Measurements from ENCODE around the gene NPAS3.

Gene NPAS3

DNA sequence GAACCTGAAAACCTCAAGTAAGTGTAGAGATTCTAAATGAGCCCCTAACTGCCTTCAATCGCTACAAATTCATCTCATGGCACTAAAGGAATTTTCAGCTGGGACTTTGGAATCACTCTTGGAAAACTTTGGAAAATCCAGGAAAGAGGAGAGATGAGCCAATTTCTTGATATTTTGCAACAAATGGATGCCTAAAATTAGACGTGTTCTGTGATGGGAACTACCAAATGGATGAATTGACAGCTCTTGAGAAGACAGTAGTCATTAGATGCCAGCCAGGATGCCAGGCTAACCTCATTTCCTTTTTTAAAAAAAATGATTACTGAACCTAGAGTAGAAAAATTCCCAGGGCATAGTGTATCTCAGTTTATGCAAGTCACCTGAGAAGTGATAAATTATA, 78.3 kb downstream of the NPAS3 start:
- DNase-seq, result no peak

DNA sequence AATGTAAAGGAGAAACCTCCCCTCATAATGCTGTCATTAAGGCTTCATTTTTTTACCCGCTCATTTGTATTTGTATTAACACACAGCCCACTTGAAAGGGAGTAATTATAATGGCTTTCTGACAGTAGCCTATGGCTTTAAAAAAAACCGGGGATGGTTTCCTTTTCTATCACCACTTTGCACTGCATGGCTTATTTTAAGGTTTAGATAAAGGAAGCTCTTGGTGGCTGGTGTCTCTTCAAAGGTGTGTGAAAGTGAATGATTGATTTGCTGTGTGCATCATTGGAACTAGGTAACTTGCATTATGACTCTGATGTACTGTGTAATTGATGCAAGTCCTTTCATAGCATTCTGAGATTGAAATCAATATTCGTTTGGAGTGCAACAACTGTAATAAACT, 80.7 kb downstream of the NPAS3 start:
- no peak for DNase-seq

GRCh38 chr14:33026850-33027430, 88.3 kb downstream of the NPAS3 start:
- DNase-seq, result no peak

- no peak for DNase-seq
Observed at GRCh38 chr14:33029511-33029910, 90.8 kb downstream of the NPAS3 start.

GRCh38 chr14:33030386-33030785, 91.7 kb downstream of the NPAS3 start:
- DNase-seq, result no peak

DNA sequence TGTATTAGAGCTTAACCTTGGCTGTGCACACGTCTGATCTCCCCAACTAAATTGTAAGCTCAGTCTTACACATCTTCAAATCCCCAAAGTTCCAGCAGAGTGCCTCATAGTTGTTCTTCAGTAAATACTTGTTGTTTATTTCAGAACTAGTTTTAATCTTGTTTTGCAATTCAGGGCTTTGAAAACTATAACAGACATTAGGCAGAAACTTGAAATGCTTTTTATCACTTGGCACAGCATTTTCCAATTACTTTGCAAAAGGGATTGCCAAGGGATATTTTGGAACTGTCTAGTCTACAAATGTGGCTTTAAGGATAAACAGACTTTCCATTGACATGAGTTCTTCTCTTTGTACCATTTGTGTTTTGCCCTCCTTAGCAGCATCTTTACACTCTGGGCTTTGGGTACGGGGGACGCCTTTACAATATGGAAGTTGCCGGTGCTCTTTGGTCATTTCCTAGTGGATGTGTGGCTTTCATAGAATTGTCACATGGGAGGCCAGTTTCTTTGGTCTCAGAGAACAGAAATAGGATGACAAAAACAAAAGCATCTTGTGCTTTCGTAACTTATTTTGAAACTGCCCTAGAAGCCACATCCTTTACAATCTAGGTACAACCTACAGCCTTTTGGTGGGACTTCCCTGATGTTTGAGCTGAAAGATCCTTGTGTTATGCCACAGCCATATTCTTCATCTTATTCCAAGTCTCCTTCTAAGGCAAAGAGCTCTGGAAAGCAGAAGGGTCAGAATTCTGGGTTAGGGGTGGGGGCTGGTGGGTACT, 96.9 kb downstream of the NPAS3 start:
- no peak for DNase-seq

- DNase-seq, result no peak
Observed at GRCh38 chr14:33039311-33039710, 100.6 kb downstream of the NPAS3 start.

GRCh38 chr14:33040372-33041140, 101.9 kb downstream of the NPAS3 start:
- no peak for DNase-seq

- no peak for DNase-seq
Observed at GRCh38 chr14:33042591-33042990, 103.9 kb downstream of the NPAS3 start.

DNA sequence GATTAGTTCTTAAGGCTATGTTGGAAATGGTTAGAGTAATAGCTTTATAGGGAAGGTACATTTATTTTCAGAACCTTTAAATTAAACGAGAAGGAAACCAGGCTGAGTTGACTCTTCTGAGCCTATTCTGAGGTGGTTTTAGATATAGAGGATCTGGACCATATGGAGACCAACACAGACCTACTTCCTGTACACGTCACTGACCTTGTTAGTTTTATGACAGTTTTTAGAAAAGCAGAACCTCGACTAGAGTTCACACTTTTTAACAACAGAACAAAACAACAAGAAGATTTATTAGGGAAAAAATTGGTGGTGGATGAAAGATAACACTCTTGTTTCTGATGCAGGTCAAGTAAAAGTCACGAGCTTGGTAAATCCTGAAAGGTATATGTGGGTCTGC, 107.1 kb downstream of the NPAS3 start:
- no peak for DNase-seq

DNA sequence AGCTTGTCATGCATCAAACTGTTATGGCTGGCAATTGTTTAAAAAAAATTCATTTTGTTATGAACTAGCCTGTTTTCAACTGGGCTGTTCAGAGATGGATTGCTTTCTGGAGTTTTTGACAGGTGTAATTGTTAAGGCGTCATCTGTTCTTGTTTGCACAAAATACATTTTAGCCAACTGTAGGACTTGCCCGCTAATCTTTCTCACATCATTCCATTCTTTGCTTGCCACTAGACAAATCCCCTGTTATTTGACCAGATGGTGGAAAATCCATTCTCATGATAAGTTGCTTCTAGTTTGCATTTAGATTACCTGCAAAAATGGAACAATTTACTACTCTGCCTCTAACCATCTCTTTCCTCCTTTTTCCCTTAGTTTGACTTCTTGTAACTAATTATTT, 114.3 kb downstream of the NPAS3 start:
- DNase-seq, result no peak

DNA sequence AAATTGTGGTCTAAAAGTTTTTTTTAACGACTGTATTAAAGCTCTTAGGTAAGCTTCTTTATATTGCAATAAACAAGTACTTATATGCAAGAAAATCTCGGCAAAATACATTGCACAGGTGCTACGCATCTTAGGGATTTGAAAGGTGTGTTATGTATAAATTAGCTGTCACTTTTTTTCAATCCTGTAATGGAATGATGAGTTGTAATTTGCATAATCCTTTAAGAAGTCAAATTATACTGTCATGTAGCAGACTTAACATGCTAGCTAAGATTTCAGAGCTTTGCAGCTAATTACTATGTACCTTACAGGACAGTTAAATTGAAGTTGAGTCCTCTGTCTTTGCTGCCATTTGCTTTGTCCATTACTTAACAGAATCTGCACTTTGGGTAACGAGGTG, 117.5 kb downstream of the NPAS3 start:
- DNase-seq, result no peak

DNA sequence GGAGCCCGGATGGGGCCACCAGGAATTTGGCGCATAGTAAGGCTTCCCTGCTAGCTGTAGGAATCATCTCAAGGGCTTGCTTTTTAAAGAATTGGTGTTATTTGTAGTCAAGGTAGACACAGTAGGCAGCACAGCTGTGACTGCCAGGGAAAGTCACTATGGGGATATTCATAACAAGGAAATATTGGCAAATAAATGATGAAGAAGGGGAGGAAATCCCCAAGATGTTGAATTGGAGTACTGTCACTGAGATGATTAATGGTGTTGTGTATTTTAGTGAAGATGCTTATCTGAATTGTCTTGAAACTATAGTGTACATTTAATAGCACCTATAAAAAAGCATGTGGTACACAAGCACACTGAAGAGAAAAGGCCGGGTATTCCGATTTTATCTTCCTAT, 118.9 kb downstream of the NPAS3 start:
- DNase-seq, result no peak

DNA sequence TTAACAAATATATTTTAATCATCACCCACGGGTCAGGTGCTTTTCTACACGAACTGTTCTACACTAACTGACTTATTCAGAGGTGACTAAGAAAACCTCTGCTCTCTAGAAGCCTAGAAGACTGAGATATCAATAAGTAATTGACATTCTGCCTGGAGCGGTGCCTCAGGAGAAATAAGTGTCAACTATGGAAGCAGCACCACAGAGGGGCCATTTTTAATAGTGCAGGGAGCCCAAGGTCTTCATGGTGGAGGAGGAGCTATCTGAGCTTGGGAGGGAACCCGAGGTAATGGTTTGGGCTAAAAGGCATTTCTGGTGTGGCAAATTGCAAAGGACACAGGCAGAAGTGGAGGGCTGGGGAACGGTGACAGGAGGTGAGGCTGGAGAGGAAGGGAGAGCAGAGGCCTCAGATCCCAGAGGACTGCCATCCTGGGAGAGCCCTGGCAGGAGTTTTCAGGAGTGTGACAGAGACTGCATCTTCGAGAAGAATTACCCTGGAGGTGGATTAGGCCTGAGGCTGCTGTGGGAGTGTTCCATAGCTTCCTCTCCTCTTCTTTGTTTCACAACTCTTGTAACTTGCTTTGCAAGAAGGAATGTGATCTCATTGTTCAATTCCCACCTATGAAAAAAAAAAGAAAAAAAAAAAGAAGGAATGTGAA, 123.1 kb downstream of the NPAS3 start:
- DNase-seq, result no peak

- DNase-seq, result no peak
Observed at GRCh38 chr14:33062476-33062875, 123.8 kb downstream of the NPAS3 start.

GRCh38 chr14:33062881-33063280, 124.2 kb downstream of the NPAS3 start:
- DNase-seq, result no peak

DNA sequence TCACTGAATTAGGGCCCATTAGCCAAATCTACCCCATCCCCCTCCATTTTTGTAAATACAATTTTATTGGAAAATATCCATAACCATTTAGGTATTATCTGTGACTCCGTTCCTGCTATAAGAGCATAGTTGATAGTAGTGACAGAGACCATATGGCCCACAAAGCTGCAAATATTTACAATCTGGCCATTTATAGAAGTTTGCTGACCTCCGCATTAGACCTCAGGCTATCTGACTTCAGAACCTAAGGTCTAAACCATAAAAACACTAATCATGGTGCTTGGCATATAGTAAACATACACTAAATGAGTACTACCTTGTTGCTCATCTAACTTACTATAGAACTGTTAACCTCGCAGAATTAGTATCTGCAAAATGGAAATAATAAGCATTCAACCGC, 124.8 kb downstream of the NPAS3 start:
- no peak for DNase-seq

- no peak for DNase-seq
Observed at GRCh38 chr14:33065634-33066033, 127.0 kb downstream of the NPAS3 start.

GRCh38 chr14:33068040-33068439, 129.4 kb downstream of the NPAS3 start:
- no peak for DNase-seq

- DNase-seq, result no peak
Observed at GRCh38 chr14:33068626-33069025, 129.9 kb downstream of the NPAS3 start.

- no peak for DNase-seq
Observed at GRCh38 chr14:33070475-33070874, 131.8 kb downstream of the NPAS3 start.

- DNase-seq, result no peak
Observed at GRCh38 chr14:33073023-33073422, 134.3 kb downstream of the NPAS3 start.

DNA sequence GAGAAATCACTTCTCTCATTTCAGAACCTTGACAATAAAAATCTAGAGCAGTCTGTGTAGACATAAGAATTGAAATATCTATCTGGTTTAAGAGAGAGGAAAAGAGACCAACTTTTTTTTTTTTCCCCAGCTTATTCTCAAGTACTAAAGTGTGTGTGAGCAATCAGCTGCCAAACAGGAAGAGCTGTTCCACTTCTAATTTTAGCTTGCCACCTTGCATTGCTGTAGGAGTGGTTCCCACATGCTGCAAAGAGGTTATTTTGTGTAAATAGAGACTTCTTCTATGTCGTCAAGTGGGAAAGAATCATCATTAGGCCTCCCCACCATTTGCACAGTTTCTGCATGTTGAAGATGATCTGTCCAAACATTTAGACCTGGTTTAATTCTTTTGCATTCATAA, 142.6 kb downstream of the NPAS3 start:
- no peak for DNase-seq

DNA sequence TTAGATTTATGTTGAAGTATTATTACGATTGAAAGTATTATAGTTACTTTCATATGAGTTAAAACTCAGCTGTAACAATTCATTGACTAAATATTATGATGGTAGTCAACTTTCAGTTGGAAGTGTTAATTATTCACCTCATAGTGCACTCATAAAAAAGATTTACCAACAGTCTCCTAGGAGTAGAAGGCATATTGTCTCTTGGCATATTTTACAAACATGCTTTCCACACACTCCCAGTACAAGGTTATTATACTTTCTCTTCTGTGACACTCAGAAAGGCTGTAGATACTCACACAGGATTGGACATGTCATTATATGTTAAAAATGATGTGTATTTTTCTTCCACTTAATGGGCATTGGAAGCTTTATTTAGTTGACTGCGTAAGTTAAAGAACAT, 147.1 kb downstream of the NPAS3 start:
- DNase-seq, result no peak
